ENCODE measurements around the gene BIK.
"Not testable (repeated sequence)": the region's sequence is repeated elsewhere in the genome, so short reads cannot be mapped to it uniquely, and the experiment has no call there.

Gene BIK

GRCh38 chr22:43136255-43136654, 25.7 kb downstream of the BIK start:
- DNase-seq (ENCODE audit: low spot score), result peak; percentile 36

GRCh38 chr22:43136801-43137200, 26.3 kb downstream of the BIK start:
- no peak for DNase-seq (ENCODE audit: low spot score)

GRCh38 chr22:43142880-43143562, 32.5 kb downstream of the BIK start, which contains the start of gene MCAT:
Gene MCAT, minus strand, starts transcription at chr22:43143398. Its CDS starts 50 bp downstream, at chr22:43143348.
- peak; percentile 79 for DNase-seq (ENCODE audit: low spot score)

GRCh38 chr22:43144949-43145348, 34.4 kb downstream of the BIK start:
- DNase-seq (ENCODE audit: low spot score), result no peak

GRCh38 chr22:43145371-43145770, 34.8 kb downstream of the BIK start:
- not testable (repeated sequence) for DNase-seq (ENCODE audit: low spot score)

GRCh38 chr22:43146332-43146731, 35.8 kb downstream of the BIK start:
- not testable (repeated sequence) for DNase-seq (ENCODE audit: low spot score)

- DNase-seq (ENCODE audit: low spot score), result no peak
These were observed 37.3 kb downstream of the BIK start for GRCh38 chr22:43147821-43148220.

- no peak for DNase-seq (ENCODE audit: low spot score)
These were observed 38.0 kb downstream of the BIK start for GRCh38 chr22:43148581-43148980.

- DNase-seq (ENCODE audit: low spot score), result no peak
These were observed 40.2 kb downstream of the BIK start for GRCh38 chr22:43150731-43151206.

- DNase-seq (ENCODE audit: low spot score), result peak; percentile 59
These were observed 40.9 kb downstream of the BIK start, which contains the start of gene TSPO for GRCh38 chr22:43151251-43152002. Gene TSPO, plus strand, starts transcription at chr22:43151559. Its CDS starts 7,680 bp downstream, at chr22:43159239.

GRCh38 chr22:43152003-43152356, 41.4 kb downstream of the BIK start:
- DNase-seq (ENCODE audit: low spot score), result no peak

GRCh38 chr22:43152357-43153071, 42.0 kb downstream of the BIK start:
- peak; percentile 65 for DNase-seq (ENCODE audit: low spot score)

- DNase-seq (ENCODE audit: low spot score), result no peak
These were observed 43.3 kb downstream of the BIK start for GRCh38 chr22:43153899-43154298.

- DNase-seq (ENCODE audit: low spot score), result no peak
These were observed 44.5 kb downstream of the BIK start for GRCh38 chr22:43154887-43155536.

- DNase-seq (ENCODE audit: low spot score), result no peak
These were observed 45.2 kb downstream of the BIK start for GRCh38 chr22:43155789-43156188.

GRCh38 chr22:43156413-43156812, 45.9 kb downstream of the BIK start:
- no peak for DNase-seq (ENCODE audit: low spot score)

- DNase-seq (ENCODE audit: low spot score), result no peak
These were observed 47.5 kb downstream of the BIK start for GRCh38 chr22:43157874-43158546.

GRCh38 chr22:43158778-43159483, 48.4 kb downstream of the BIK start:
- DNase-seq (ENCODE audit: low spot score), result no peak

GRCh38 chr22:43159484-43160178, 49.1 kb downstream of the BIK start:
- DNase-seq (ENCODE audit: low spot score), result no peak

GRCh38 chr22:43160497-43161126, 50.1 kb downstream of the BIK start:
- DNase-seq (ENCODE audit: low spot score), result no peak
